ENCODE measurements around the gene CHCHD4. TPM values are rescaled to one million over a fixed set of nuclear protein-coding genes. Genes with fewer than 3 reads are reported as not detected.

The CHCHD4 gene
- total and polyA plus RNA-seq, 2 of the 8 experiments (the other 6 are each of a cell fraction or from before 2014, with no cell fraction given): 15.0 to 22.3 TPM

DNA sequence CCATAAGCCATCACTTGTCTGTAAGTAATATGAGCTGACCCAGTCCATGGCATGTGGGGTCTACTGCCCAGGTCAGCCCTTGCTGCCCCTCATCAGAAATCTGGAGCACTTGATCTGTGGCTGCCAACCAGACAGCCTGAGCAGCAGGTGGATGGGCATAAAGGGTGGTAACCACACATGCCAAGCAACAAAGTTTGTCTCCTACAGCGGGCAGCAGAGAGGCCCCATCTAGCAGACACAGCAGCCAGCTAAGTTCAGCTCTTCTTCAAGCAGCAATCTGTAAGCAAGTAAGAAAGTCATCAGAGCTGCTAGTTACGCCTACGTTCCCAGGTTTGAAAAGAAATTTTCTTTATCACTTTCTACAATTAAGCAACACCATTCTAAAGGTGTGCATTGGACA is 27.9 kb downstream of the CHCHD4 start:
- Histone ChIP-seq H3K9ac (replicated peaks in 1 of 4; ENCODE audit: extremely low read depth in 1 of 4, low read depth in 3 of 4, low read length in 3 of 4) (no peak overlapping the region), H4K91ac (replicated peaks; ENCODE audit: insufficient read length, low read length) (no peak overlapping the region), H3K9me3 (ENCODE audit: insufficient read depth in 2 of 2, low read depth in 1 of 2, low read length in 1 of 2) (no peaks in the 10 kb centered on the region), H2BK15ac (ENCODE audit: low read length) (no peak overlapping the region), H3K4me3 (ENCODE audit: extremely low read depth in 1 of 4, insufficient read depth in 2 of 4, low read depth in 3 of 4, low read length in 4 of 4) (no peak overlapping the region), H3K4me1 (replicated peaks in 1 of 4; ENCODE audit: control insufficient read depth in 3 of 4, insufficient read depth in 4 of 4, low read length in 3 of 4) (no peaks in the 10 kb centered on the region), H2BK12ac (ENCODE audit: low read depth, low read length) (no peak overlapping the region), H2BK120ac (replicated peaks; ENCODE audit: low read depth, low read length) (no peak overlapping the region), H3K4me2 (ENCODE audit: insufficient read depth in 1 of 2, low read depth in 2 of 2, low read length in 2 of 2) (no peak overlapping the region), H3K23me2 (ENCODE audit: low read depth, low read length) (no peaks in the 10 kb centered on the region), H3K4ac (replicated peaks; ENCODE audit: insufficient read length, low read depth, low read length) (no peak overlapping the region), H4K5ac (ENCODE audit: insufficient read length, low read depth, low read length) (no peak overlapping the region), H2BK5ac (ENCODE audit: low read depth, low read length) (no peak overlapping the region), H2AK5ac (ENCODE audit: low read depth, low read length) (no peak overlapping the region), H2BK20ac (ENCODE audit: low read length) (no peak overlapping the region), H3K27me3 (replicated peaks in 1 of 4; ENCODE audit: control insufficient read depth in 3 of 4, extremely low read depth in 1 of 4, insufficient read depth in 3 of 4, low read length in 3 of 4) (no peaks in the 10 kb centered on the region), H4K8ac (ENCODE audit: extremely low read depth, insufficient read depth, low read length) (no peak overlapping the region), H2AFZ (ENCODE audit: low read length) (no peak overlapping the region), H3K18ac (ENCODE audit: extremely low read depth, low read length) (no peak overlapping the region), H3K14ac (ENCODE audit: insufficient read length) (no peak overlapping the region), H3K79me2 (ENCODE audit: control insufficient read depth in 1 of 2, insufficient read depth in 2 of 2, low read length in 2 of 2) (no peaks in the 10 kb centered on the region), H3K56ac (replicated peaks; ENCODE audit: insufficient read length, low read depth, low read length) (no peak overlapping the region), H3K79me1 (ENCODE audit: low read depth, low read length) (no peaks in the 10 kb centered on the region), H4K20me1 (replicated peaks in 1 of 2; ENCODE audit: control insufficient read depth in 1 of 2, insufficient read depth in 2 of 2, low read length in 2 of 2) (no peaks in the 10 kb centered on the region), H3K23ac (ENCODE audit: insufficient read length) (no peak overlapping the region), H3K36me3 (ENCODE audit: control insufficient read depth in 2 of 4, insufficient read depth in 4 of 4, low read length in 3 of 4) (no peaks in the 10 kb centered on the region), H3K27ac (ENCODE audit: low read depth, low read length) (no peak overlapping the region)
- 73% methylated on average over 3 of the region's 3 CpGs; no CpG with 5 or more reads in 1 of the 2 experiments for WGBS, 2 experiments (ENCODE audit: extremely low coverage in 1 of 2, insufficient coverage in 1 of 2, insufficient read length in 1 of 2, insufficient replicate concordance in 2 of 2, low coverage in 1 of 2, low lambda C conversion rate in 2 of 2, missing lambda C conversion rate in 1 of 2)
- no peak for FAIRE-seq
- no peak for DNase-seq (ENCODE audit: low read depth in 1 of 2, low spot score in 2 of 2)
- ChIA-PET POLR2A (ENCODE audit: partially characterized antibody) (no interaction called here), CTCF (ENCODE audit: partially characterized antibody) (no interaction called here)
- TF ChIP-seq JUND (IDR thresholded peaks at IDR 0.05; ENCODE audit: low read length): no peak
- no peak for TF ChIP-seq SUZ12 (IDR thresholded peaks at IDR 0.05; ENCODE audit: low read length)
- TF ChIP-seq, protein P1, sequence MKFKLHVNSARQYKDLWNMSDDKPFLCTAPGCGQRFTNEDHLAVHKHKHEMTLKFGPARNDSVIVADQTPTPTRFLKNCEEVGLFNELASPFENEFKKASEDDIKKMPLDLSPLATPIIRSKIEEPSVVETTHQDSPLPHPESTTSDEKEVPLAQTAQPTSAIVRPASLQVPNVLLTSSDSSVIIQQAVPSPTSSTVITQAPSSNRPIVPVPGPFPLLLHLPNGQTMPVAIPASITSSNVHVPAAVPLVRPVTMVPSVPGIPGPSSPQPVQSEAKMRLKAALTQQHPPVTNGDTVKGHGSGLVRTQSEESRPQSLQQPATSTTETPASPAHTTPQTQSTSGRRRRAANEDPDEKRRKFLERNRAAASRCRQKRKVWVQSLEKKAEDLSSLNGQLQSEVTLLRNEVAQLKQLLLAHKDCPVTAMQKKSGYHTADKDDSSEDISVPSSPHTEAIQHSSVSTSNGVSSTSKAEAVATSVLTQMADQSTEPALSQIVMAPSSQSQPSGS (IDR thresholded peaks at IDR 0.05; ENCODE audit: low read length): no peak
- TF ChIP-seq CBX5 (IDR thresholded peaks at IDR 0.05; ENCODE audit: low read depth, low read length): no peak
- TF ChIP-seq, protein P2, sequence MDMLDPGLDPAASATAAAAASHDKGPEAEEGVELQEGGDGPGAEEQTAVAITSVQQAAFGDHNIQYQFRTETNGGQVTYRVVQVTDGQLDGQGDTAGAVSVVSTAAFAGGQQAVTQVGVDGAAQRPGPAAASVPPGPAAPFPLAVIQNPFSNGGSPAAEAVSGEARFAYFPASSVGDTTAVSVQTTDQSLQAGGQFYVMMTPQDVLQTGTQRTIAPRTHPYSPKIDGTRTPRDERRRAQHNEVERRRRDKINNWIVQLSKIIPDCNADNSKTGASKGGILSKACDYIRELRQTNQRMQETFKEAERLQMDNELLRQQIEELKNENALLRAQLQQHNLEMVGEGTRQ (IDR thresholded peaks at IDR 0.05; ENCODE audit: low read length): no peak
- TF ChIP-seq HDAC2 (IDR thresholded peaks at IDR 0.05; ENCODE audit: borderline replicate concordance in 1 of 2, low read depth in 2 of 2, low read length in 2 of 2): no peak
- no peak for TF ChIP-seq BRCA1 (IDR thresholded peaks at IDR 0.05; ENCODE audit: low read depth, low read length)
- TF ChIP-seq POLR2A (IDR thresholded peaks at IDR 0.05; ENCODE audit: control extremely low read depth in 1 of 2, low read depth in 2 of 2, low read length in 2 of 2): no peak
- no peak for TF ChIP-seq FOSL1 (IDR thresholded peaks at IDR 0.05; ENCODE audit: insufficient read depth, low read depth, low read length)
- no peak for TF ChIP-seq CHD2 (IDR thresholded peaks at IDR 0.05; ENCODE audit: low read length)
- TF ChIP-seq SP1 (IDR thresholded peaks at IDR 0.05; ENCODE audit: low read depth, low read length): no peak
- no peak for TF ChIP-seq YY1 (IDR thresholded peaks at IDR 0.05; ENCODE audit: low read depth, low read length)
- no peak for TF ChIP-seq TAF7 (optimal IDR thresholded peaks at IDR 0.05; ENCODE audit: borderline replicate concordance, low read depth, low read length)

Measured in H1 (cell line).